OCI-LY3 (cell line): Measurements from ENCODE around the gene TBCK.

Source experiments
- H2AFZ ChIP-seq: fragments of 200-600, 300-600 bp; shearing (Covaris generic); 2 replicates; pipeline ENCODE4 v1.6.0; 2014; ENCODE audit warnings: antibody characterized with exemption, low read depth, low read length
- H3K27ac ChIP-seq: fragments of 200-600, 300-600 bp; sonication (generic); 2 replicates; pipeline ENCODE4 v1.5.1; 2014; ENCODE audit warnings: mild to moderate bottlenecking, low read length, moderate library complexity, mixed read lengths
- H3K27me3 ChIP-seq: fragments of 200-600, 300-600 bp; sonication (generic); 2 replicates; pipeline ENCODE4 v1.6.1; 2014; ENCODE audit warnings: low read depth, low read length, mixed read lengths
- H3K36me3 ChIP-seq: fragments of 200-600, 300-600 bp; sonication (generic); replicated peaks from 2 replicates; pipeline ENCODE3; 2014; ENCODE audit warnings: low read depth, low read length, mixed read lengths
- H3K4me1 ChIP-seq: fragments of 300-600, 200-600 bp; sonication (generic); 2 replicates; pipeline ENCODE4 v1.6.1; 2014; ENCODE audit warnings: low read length, mixed read lengths
- H3K4me2 ChIP-seq: fragments of 200-600, 300-600 bp; sonication (generic); 2 replicates; pipeline ENCODE4 v1.6.1; 2014; ENCODE audit warnings: low read length, mixed read lengths
- H3K4me3 ChIP-seq: fragments of 300-600, 200-600 bp; sonication (generic); 2 replicates; pipeline ENCODE4 v1.5.1; 2014; ENCODE audit warnings: antibody characterized with exemption, mild to moderate bottlenecking, low read length, moderate library complexity
- H3K79me2 ChIP-seq: fragments of 300-600, 200-600 bp; shearing (Covaris generic); 2 replicates; pipeline ENCODE4 v1.6.1; 2014; ENCODE audit warnings: mild to moderate bottlenecking, low read length, mixed read lengths
- H3K9ac ChIP-seq: fragments of 300-600, 200-600 bp; shearing (Covaris generic); 2 replicates; pipeline ENCODE4 v1.6.0; 2014; ENCODE audit warnings: mild to moderate bottlenecking, low read length, moderate library complexity
- H3K9me3 ChIP-seq: fragments of 200-600, 300-600 bp; shearing (Covaris generic); 2 replicates; pipeline ENCODE4 v1.6.1; 2014; ENCODE audit warnings: low read length, mixed read lengths; ENCODE audit not compliant: insufficient read depth
- H4K20me1 ChIP-seq: fragments of 200-600, 300-600 bp; sonication (generic); 2 replicates; pipeline ENCODE4 v1.6.1; 2016; ENCODE audit warnings: low read length, mixed read lengths; ENCODE audit not compliant: insufficient read depth
- EZH2phosphoT487 ChIP-seq: fragments of 200-600 bp; shearing (Covaris generic); IDR thresholded peaks from 2 replicates; pipeline ENCODE4 v1.6.1; 2018; ENCODE audit warnings: antibody characterized with exemption, mixed run types, low read depth
- TF ChIP-seq, protein P1 (sequence below): fragments of 200-600, 300-600 bp; sonication (generic); IDR thresholded peaks from 2 replicates; pipeline ENCODE4 v1.5.1; 2014; ENCODE audit warnings: antibody characterized with exemption, low read length, low read depth

The TBCK gene

DNA sequence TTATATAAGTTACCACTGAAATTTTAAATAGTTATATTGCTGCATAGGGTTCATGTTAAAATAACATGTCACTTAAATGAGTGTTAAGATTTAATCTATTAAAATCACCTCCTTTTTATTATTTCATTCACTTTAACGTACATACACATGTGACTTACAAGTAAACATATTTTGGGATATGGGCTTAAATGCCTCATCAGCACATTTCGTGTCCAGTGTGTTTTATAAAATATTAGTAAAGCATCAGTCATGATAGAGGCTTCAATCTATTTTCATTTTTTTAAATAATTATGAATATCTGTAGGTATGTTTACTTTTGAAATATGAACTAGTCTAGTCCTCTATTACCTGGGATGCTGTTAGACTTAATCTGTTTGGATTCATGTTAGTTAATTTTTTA, 277.1 kb downstream of the TBCK start:
- Histone ChIP-seq H4K20me1 (no peaks in the 10 kb centered on the region), H3K27me3 (no peaks in the 10 kb centered on the region), H3K36me3 (no peaks in the 10 kb centered on the region), H3K79me2 (no peaks in the 10 kb centered on the region), H3K9ac (no peak overlapping the region), H3K4me2 (no peak overlapping the region), H2AFZ (no peak overlapping the region), H3K9me3 (no peaks in the 10 kb centered on the region), H3K27ac (no peak overlapping the region), H3K4me3 (no peak overlapping the region), H3K4me1 (no peaks in the 10 kb centered on the region)
- TF ChIP-seq, protein P1, sequence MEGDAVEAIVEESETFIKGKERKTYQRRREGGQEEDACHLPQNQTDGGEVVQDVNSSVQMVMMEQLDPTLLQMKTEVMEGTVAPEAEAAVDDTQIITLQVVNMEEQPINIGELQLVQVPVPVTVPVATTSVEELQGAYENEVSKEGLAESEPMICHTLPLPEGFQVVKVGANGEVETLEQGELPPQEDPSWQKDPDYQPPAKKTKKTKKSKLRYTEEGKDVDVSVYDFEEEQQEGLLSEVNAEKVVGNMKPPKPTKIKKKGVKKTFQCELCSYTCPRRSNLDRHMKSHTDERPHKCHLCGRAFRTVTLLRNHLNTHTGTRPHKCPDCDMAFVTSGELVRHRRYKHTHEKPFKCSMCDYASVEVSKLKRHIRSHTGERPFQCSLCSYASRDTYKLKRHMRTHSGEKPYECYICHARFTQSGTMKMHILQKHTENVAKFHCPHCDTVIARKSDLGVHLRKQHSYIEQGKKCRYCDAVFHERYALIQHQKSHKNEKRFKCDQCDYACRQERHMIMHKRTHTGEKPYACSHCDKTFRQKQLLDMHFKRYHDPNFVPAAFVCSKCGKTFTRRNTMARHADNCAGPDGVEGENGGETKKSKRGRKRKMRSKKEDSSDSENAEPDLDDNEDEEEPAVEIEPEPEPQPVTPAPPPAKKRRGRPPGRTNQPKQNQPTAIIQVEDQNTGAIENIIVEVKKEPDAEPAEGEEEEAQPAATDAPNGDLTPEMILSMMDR: no peak
- no peak for TF ChIP-seq EZH2phosphoT487

DNA sequence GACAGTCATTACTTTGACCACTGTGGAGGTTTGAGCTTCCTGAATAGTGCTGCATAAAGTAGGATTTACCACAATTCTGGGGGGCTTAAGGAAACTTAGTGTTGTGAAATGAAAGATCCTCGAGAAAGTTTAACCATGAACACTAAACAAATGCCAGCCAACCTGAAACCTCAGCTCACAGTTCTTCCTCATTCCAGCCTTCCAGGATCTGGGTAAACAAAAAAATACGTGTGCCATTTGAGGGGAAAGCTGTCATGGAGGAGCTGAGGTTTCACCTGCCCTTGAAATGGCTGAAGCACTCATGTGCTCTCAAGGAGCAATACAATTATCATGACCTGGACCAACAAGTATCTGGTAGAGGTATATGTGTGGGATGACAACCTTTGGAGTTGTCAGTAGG, 278.0 kb downstream of the TBCK start:
- Histone ChIP-seq H3K27me3 (no peaks in the 10 kb centered on the region), H3K79me2 (no peaks in the 10 kb centered on the region), H3K4me3 (no peak overlapping the region), H4K20me1 (no peaks in the 10 kb centered on the region), H2AFZ (no peak overlapping the region), H3K4me2 (no peak overlapping the region), H3K9ac (no peak overlapping the region), H3K9me3 (no peaks in the 10 kb centered on the region), H3K4me1 (no peaks in the 10 kb centered on the region), H3K27ac (no peak overlapping the region), H3K36me3 (no peaks in the 10 kb centered on the region)
- no peak for TF ChIP-seq EZH2phosphoT487

DNA sequence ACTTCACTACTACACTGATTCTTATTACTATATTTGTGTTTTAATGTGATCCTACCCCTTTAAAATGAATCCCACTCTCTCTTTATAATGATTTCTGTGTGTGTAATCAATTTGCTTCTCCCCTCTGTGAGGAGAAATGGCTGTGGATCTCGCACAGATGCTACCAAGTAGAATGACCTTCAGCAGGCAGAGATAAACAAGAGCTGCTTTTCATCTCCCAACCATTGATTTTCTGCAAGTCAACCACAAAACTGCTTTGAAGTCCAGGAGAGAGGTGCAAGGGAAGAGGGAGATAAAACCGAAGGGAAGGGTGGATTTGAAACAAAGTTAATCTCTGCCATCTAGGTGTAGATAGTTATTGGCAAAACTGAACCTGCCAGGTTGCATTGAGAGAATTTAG, 279.2 kb downstream of the TBCK start:
- H3K27me3 ChIP-seq: no peaks in the 10 kb centered on the region
- no peaks in the 10 kb centered on the region for H3K36me3 ChIP-seq
- no peak overlapping the region for H3K9ac ChIP-seq
- H3K4me1 ChIP-seq: no peaks in the 10 kb centered on the region
- no peak overlapping the region for H3K4me2 ChIP-seq
- H2AFZ ChIP-seq: no peak overlapping the region
- no peaks in the 10 kb centered on the region for H4K20me1 ChIP-seq
- H3K4me3 ChIP-seq: no peak overlapping the region
- H3K79me2 ChIP-seq: no peaks in the 10 kb centered on the region
- no peak overlapping the region for H3K27ac ChIP-seq
- no peak for TF ChIP-seq EZH2phosphoT487
- TF ChIP-seq, protein P1: no peak
- H3K9me3 ChIP-seq: no peaks in the 10 kb centered on the region

DNA sequence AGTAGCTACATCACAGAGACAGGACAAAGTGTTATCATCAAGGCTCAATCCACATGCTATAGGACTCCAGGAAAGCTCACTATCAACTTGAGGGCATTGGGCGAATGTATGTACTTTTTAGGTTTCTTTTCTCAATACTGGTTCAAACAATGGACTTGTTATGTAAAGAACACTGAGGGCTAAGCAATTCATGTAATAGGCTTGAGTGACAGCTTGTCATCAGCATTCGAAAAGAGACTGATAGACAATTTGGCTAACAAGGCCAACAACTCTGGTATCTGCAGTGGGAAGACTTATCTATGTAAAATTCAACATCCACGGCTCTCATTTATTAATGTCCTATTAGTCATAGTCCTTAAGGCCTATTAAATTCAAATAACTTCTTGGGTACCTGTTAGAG, 279.7 kb downstream of the TBCK start:
- H4K20me1 ChIP-seq: no peaks in the 10 kb centered on the region
- no peak overlapping the region for H3K4me2 ChIP-seq
- no peaks in the 10 kb centered on the region for H3K9me3 ChIP-seq
- H3K79me2 ChIP-seq: no peaks in the 10 kb centered on the region
- H2AFZ ChIP-seq: no peak overlapping the region
- no peak overlapping the region for H3K27ac ChIP-seq
- no peak for TF ChIP-seq EZH2phosphoT487
- TF ChIP-seq, protein P1: no peak
- H3K36me3 ChIP-seq: no peaks in the 10 kb centered on the region
- no peaks in the 10 kb centered on the region for H3K27me3 ChIP-seq
- H3K9ac ChIP-seq: no peak overlapping the region
- no peak overlapping the region for H3K4me3 ChIP-seq
- H3K4me1 ChIP-seq: no peaks in the 10 kb centered on the region

DNA sequence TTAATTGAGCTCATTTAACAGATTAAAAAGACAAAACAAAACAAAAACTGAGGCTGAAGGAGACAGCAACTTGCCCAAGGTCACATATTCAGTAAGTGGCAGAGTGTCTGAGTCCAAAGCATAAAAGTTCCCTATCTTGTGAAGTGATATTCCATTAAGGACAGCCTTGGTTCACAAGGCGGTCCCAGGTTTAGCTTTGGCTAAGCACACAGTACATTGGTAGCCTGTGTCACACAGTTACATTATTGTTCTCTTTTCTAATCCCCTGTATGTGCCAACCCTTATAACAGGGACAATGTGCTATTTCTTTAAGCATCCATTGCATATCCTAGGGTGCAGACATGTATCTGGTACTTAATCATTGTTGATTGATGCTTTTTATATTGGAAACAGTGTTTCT, 280.8 kb downstream of the TBCK start:
- H2AFZ ChIP-seq: no peak overlapping the region
- no peak overlapping the region for H3K4me2 ChIP-seq
- H3K4me1 ChIP-seq: no peaks in the 10 kb centered on the region
- TF ChIP-seq EZH2phosphoT487: no peak
- TF ChIP-seq, protein P1: no peak
- H3K9ac ChIP-seq: no peak overlapping the region
- H4K20me1 ChIP-seq: no peaks in the 10 kb centered on the region
- no peaks in the 10 kb centered on the region for H3K9me3 ChIP-seq
- no peak overlapping the region for H3K27ac ChIP-seq
- H3K27me3 ChIP-seq: no peaks in the 10 kb centered on the region
- no peaks in the 10 kb centered on the region for H3K36me3 ChIP-seq
- H3K79me2 ChIP-seq: no peaks in the 10 kb centered on the region
- no peak overlapping the region for H3K4me3 ChIP-seq
